Germinal center (tissue), 1 donor: ENCODE results near the gene RSRC1.
"Not testable (repeated sequence)": the region's sequence is repeated elsewhere in the genome, so short reads cannot be mapped to it uniquely, and the experiment has no call there.

Experiments used
- DNase-seq: peaks from one replicate; pipeline ENCODE4 v3.0.0; 2012; ENCODE audit warnings: mixed read lengths, low spot score

RSRC1 gene

DNA sequence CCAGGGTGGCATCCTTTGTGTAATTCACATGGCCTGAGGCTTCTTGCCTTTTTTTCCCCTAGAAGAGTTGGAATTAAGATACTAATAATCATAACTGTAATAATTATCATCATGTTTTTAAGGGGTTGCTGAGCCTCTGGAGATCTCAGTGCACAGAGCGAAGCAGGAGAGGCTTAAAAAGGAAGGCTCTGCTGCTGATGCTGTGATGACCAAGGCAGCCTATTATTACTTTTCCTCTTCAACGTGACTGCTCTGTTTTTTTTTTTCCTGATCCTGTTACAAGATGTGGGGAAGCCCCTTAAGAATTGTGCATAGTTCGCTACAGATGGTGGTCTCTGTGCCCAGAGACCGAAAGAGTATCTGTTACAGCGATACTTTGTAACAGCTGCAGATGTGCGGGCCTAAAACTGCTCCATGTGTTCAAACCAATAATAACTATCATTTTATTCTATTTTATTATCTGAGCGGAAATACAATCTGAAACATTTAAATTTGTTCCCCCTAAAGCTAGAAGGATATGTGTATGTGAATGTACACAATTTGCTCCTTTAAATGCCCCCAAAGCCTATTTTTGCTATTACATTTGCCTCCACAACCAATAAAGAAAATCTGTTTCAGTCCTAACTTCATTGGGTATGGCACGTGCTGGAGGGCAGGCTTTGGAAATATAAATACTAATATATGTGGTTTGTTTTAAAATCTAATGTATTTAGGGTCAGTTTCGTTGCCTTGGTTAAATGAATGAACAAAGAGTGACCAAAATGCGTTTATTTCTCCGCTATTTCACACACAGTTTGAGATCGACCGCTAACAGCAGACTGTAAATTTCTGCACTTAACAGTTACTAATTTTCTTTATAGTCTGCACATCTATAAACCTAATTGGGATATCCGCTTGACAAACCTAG lies 8.3 kb upstream of the RSRC1 start:
- no peak for DNase-seq

DNA sequence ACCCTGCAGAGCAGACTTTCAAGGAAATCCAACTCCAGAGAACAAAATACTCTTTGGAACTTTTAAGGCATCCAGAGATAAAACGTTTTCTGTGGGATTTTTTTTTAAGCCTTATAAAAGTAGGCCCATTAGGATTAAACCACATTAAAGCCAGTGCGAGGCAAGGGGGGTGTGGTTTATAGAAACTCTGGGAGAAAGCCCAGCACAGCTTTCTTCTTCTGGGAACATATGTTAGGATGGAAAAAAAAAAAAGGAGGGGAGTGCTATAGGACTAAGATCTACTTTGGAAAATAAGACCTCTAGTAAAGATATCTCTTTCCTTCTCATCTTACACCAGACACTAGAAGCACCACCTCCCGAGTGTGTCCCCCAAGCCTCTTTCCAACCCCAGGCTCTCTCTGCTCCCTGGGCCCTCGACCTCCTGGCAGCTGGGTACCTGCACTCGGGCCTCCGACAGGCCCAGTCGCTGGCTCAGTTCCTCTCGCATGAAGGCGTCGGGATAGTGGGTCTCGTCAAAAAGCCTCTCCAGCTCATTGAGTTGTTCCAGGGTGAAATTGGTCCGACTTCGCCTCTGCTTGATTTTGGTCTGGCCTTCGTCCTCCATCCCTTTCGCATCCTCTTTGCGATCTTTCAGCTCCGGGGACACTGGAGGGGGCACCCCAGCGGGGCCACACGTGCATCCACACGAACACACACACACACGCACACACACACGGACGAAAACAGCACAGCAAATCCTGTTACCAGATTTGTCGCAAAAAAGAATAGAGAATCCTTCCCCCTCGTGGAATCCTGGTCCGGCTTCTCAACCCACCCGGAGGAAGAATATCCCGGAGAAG lies 7.4 kb upstream of the RSRC1 start:
- no peak for DNase-seq

DNA sequence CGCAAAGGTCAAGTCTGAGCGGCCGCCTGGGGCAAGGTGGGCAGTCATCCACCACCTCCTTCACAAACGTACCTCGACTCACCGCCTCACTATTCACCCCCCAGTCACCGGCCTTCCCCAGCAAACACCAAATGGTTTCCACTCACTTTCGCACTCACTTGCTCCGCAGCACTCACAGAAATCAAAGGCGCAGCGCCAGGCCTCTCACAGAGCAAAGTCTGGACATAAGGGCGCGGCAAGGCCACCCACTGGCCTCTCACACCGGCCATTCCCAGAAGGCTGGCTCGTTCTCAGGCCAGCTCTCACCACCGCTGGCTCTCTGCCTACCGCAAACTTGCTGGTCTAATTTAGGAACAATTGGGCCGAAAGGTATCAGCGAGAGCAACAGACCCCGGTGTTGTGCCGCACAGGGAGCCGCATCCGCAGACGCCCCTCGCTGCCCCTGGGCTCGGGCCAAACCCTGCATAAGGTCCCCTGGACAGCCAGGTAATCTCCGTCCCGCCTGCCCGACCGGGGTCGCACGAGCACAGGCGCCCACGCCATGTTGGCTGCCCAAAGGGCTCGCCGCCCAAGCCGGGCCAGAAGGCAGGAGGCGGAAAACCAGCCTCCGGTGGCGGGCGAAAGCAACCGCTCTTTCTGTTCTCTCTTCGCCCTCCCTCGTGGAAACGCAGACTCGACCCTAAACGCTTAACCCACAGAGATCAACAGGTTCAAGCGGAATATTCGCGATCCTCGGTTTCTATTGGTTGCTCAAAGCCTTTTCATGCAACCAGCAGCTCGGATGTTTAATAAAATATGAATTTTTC lies 6.6 kb upstream of the RSRC1 start:
- no peak for DNase-seq

DNA sequence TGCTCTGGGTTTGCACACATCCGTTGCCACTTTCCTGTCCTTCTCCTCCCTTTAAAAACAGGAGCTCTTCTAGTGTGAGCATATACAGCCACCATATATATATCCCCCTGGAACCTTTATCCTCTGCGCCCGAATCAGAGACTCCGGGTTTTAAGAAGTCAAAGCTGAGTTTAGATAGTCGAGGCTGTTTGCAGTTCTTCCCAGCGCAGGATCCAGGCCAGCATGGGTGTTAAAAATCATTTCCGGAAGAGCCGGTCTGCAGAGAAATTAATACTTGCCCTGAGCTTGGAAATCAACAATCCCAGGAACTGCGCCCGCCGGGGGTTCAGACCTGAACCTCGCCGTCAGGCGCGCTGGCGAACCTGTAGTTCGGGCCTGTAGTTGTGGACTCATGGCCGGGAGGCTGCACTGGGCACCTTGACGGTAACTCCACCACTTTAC lies 6.0 kb upstream of the RSRC1 start:
- no peak for DNase-seq

DNA sequence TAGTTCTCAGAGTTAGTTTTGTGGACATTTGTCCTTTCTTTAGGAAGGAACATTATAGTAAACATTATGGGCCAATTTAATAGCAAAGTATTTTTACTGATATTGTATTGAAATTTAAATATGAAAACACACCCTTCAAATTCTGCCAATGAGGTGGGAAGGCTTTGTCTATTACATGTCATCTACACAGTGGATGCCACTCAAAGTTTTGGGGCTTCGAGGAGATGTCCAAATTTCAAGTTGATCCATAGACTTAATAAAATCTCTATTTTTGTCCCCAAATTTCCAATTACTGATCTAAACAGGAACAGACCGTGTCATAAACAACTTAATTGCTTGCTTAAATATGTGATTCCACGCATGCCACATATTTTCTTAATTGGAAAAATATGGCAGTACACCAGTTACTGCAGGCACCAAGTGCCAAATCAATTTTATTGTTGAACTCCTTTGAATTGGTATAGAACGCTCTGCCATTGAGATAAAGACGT lies 5.4 kb upstream of the RSRC1 start:
- no peak for DNase-seq

DNA sequence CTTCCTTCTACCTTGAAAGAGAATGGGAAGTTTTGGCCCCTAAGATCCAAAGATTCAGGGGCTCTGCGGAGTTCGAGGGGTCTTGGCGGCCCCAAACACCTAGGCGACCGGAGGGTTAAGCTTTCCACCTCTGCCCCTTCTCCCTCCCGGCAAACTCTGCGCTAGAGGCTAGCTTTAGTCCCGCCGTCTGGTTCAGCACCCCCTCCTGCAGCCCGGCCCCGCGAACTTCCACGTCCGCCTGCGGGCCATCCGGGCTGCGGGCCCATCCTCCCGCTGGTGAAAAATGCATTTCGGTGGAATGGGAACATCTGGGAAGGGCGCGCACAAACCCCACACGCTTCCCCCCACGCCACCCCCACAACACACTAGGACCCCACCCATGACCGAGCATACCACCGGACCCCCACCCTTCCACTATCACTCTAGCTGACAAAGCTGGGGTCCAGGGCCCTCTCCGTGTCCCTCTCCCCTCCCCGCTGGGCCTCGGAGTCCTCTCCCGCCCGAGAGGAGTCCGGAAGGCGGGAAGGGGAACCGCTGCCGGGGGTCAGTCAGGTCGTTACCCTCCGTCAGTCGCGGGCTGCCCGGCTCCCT lies 4.7 kb upstream of the RSRC1 start:
- no peak for DNase-seq

DNA sequence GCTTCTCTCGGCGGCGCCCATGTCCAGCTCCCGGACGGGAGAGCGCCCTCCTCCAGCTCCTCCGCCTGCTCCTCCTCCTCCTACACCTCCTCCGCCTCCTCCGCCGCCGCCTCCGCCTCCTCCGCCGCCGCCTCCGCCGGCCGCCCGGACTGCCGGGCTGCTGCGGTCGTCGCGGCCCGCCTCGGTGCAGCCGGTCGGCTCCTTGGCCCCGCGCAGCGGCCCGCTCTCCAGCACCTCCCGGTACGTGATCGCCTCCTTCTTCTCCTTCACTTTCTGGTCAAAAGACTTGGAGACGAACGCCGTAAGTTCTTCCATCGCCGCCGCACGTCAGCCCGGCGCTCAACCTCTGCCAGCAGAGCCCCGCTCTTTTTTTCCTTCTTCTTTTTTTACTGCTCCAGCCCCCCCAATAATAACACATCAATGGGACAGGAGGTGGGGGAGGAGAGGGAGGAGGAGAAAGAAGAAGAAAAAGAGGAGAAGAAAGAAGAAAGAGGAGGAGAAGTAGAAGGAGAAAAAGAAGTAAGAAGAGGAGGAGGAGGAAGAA lies 4.1 kb upstream of the RSRC1 start:
- no peak for DNase-seq

DNA sequence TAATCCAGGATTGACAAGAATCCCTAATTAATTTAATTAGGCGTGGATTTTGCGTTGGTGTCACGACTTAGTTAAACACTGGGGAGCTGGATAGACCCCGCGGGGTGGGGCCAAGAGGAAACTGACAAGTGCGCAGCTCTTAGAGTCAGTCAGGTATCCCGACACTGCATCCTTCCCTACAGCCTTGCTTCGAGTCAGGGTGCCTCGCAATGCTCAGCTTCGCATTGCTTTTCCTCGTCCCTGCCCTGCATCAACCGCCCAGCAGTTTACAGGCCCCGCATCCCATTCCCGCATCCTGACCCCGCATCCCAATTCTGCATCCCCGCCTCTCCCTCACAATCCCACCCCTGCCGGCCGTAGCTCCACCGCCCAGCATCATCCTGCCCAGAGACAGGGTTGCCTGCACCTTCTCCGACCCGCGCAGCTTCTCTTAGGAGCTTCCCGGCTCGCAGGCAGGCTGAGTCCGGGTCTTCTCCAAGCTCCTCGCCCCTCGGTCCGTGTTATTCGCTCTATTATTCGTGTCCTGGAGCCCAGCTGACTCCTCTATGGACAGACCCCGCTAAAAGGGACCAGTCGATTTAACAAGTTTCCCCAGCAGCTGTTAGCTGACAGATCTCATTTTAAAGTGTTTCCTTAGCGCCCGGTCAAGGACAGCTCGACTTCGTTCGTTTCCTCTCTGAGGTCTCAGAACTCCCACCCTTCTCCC lies 3.0 kb upstream of the RSRC1 start:
- DNase-seq = no peak

DNA sequence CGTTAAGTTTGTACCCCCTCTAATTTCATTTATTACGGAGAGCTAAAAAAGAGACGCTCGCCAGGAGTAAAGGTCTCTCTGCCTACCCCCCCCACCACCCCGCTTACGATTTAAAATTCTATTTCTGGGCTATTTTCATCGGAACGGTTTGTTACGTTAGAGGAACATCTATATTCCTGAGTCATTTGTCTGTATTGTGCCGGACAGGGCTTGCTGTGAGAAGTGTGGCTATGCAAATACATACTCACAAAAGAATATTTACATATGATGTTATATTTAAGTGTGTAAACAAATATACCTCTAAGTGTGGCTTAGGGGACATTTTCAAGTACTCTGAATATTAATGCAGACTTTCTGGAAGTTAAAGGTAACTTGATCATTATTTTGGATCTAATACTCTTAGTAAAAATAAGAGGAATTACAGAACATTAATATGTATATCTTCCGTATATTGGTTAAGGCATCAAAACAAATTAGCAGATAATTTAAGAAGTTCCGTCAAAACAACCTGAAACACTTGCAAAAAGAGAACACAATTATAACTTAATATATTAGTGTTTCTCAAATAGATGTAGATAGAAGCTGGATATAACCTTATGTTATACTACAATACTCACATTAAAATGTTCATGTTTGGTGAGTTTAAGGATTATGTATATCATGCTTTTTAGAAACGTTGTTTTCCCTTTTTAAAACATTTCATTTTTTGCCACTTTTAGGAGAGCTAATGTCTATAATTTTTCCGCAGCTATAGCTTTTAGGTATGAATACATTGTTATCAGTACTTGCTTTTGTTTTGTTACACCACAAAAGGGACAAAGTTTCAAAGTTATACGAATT lies 2.1 kb upstream of the RSRC1 start:
- DNase-seq = no peak

DNA sequence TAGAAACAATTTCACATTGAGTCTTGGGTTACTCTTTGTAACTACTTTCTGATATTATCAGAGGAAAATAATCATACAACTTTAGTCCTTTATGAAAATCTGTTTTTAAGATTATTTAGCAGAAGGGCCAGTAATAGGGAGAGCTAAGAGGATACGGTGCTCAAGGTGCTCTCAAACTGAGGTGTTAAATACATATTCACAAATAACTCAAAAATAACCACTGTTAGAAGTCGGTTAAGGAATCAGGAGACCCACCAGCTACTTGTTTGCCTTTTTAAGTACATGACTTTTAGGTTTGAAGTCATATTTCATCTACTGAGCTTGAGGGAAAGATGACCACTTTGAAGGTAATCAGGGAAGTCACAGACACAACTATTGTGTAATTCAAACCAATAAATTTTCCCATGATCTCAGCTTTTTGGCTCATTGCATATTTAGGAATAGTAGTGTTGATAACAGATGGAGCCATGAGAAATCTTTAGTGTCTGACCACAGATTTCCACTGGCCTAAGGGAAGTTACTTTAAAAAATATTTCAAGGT lies 1.4 kb upstream of the RSRC1 start:
- no peak for DNase-seq

DNA sequence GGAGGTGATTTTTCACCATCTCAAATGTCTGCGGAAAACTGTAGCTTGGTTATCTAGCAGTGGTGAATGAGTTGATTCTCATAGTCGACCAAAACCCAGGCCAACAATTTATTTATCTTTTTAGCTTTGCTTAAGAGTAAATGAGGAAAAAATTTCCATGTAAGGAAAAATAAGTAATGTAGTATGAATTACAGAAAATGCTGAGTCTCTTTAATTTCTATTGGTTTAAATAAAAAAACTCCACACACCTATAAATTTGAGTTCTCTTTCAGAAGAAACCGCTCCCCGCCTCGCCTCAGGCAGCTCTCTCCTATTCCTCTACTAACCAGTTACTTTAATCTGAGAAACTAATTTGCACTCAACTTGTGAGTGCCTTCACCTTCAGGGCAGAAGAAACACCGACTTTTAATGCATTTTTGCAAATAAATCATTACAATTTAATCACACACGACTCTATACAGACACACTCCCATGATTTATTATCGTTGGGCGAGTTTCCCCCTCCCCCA lies 540 bp upstream of the RSRC1 start:
- DNase-seq = no peak

DNA sequence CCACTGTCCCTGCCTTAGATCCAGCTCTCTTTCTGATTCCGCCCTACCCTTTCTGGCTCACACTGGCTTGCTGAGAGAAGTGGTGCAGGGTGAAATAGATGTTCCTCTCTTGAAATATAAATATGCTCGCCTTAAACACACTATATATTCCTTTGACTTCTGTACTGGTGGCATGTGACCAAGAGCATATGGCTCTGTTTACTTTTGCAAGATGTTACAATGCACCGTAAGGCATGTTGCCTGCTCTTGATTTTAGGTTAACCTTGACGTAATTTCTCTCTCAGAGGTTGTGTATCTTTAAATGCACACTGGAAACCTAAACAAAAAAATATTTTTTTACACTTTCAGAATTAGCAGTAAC lies 749 bp downstream of the RSRC1 start:
- no peak for DNase-seq

DNA sequence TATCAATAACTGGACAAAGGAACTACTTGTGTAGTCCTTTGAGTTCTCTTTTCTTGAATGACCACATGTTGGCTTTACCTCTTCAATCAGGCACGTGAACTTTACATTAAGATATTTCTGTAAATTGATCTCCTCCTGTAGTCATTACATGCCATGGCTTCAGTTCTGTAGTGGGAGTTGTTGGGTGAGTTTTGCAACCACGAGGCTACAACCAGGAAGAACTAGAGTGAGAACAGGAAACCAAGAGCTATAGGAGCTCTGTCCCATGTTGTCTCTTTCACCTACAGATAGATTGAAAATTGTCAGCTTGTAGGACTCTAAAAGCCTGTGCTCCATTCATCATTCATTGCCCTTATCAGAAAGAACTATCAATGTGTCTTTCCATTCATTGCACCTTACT lies 2.0 kb downstream of the RSRC1 start:
- DNase-seq = no peak

DNA sequence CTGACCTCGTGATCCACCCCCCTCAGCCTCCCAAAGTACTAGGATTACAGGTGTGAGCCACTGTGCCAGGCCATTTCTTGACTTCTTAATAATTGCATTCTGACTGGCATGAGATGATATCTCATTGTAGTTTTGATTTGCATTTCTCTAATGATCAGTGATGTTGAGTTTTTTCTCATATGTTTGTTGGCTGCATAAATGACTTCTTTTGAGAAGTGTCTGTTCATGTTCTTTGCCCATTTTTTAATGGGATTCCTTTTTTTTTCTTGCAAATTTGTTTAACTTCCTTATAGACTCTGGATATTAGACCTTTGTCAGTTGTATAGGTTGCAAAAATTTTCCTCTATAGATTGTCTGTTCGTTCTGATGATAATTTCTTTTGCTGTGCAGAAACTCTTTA lies 3.7 kb downstream of the RSRC1 start:
- DNase-seq = not testable (repeated sequence)

DNA sequence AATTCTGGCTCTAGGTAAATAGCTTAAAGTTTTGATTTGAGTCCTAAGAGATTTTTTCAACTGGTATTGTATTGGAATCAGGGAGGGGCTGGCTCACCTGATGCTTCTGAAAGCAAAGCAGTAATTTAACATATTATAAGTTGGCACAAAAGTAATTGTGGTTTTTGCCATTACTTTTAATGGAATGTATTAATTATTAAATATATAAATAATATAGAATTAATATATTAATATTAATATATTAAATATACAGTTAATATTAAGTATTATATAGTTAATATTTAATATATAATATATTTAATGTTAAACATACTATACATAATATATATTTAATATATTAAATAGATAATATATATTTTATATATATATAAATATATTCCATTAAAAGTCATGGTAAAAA lies 10.4 kb downstream of the RSRC1 start:
- DNase-seq = no peak

DNA sequence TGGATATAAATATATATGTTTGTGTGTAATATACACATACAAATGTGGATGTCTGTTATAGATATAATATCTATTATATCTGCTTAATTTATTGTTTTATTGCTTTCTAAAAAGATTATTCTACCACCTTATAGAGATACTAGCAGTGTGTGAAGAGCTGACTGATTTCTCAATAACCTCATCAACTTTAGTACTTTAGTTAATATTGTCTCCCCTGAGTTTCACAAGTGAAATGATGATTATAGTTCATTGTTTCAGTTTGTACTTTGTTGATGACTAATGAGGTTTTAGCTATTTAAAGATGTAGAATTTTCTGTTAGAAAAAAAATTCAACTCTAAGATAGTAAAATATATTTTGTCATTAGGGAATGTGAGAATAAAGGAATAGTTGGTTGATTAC lies 11.4 kb downstream of the RSRC1 start:
- DNase-seq = no peak

DNA sequence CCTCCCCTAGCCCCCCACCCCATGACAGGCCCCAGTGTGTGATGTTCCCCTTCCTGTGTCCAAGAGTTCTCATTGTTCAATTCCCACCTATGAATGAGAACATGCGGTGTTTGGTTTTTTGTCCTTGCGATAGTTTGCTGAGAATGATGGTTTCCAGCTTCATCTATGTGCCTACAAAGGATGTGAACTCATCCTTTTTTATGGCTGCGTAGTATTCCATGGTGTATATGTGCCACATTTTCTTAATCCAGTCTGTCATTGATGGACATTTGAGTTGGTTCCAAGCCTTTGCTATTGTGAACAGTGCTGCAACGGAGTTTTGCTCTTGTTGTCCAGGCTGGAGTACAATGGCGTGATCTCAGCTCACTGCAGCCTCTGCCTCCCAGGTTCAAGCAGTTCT lies 12.8 kb downstream of the RSRC1 start:
- not testable (repeated sequence) for DNase-seq

DNA sequence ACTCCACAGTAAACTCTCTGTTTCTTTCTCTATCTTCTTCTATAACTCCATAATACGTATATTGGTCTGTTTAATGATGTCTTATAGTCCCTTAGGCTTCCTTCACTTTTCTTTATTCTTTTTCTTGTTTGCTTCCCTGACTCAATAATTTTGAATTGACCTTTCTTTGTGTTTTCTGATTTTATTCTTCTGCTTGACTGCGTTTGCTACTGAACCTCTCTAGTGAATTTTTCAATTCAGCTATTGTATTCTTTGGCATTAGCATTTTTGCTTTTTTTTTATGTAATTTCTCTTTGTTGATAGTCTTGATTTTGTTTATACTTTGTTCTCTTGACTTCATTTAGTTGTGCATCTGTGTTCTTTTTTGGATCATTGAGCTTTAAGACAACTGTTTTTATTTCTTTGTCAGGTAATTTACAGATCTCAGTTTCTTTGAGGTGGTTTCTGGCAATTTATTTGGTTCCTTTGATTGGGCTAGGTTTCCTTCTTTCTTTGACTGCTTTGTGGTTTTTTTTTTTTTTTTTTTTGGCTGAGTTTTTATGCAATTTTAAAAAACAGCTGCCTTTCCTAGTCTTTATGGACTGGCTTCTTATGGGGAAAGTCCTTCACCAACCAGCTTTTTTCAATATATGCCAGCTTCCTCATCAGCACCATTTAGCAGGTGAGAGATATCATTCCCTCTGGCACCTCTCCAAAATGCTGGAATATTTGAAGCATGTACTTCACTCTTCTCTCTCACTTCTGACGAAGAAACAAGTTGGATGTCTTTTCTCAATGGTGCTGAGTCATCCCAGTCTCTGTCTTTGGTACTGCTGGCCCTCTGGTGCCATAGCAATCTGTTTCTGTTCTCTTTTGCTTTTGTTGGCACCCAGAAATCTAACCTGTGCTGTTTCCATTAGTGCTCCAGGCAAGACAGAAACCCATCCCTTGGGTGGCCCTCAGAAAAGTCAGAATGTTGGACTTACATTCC lies 17.6 kb downstream of the RSRC1 start:
- DNase-seq = no peak
